A673 (cell line): ENCODE measurements around the gene BEST2. TPM values are rescaled to one million over a fixed set of nuclear protein-coding genes. Genes with fewer than 3 reads are reported as not detected.

Experiments used
- BruUV-seq: library from RNA; stranded (reverse); fragments of 400-500 nt; replicated peaks from 2 replicates; lab custom pipeline; 2021; lab: Mats Ljungman, UMichigan
- CTCF ChIA-PET: fragments of 300-600 bp; sonication (Branson Sonifier 250); formaldehyde crosslinking; loops from one replicate; lab custom pipeline; 2022; ENCODE audit warnings: antibody characterized with exemption; lab: Charles Lee
- POLR2A ChIA-PET: fragments of 300-600 bp; sonication (Branson Sonifier 250); formaldehyde crosslinking; loops from one replicate; lab custom pipeline; 2022; ENCODE audit warnings: antibody characterized with exemption; ENCODE audit not compliant: low non-redundant PET; lab: Charles Lee
- DNase-seq: peaks from one replicate; pipeline ENCODE4 v3.0.0-alpha.2; 2015; ENCODE audit warnings: low spot score
- H3K27ac ChIP-seq: fragments of 200-600 bp; sonication (generic); 2 replicates; pipeline ENCODE4 v1.5.1; 2016; ENCODE audit warnings: mixed run types, low read depth, mild to moderate bottlenecking, mixed read lengths, antibody characterized with exemption, low read length; ENCODE audit not compliant: poor library complexity, severe bottlenecking
- H3K27me3 ChIP-seq: fragments of 200-600 bp; sonication (generic); replicated peaks from 2 replicates; pipeline ENCODE4 v1.6.1; 2017; ENCODE audit warnings: mixed run types, low read depth, mild to moderate bottlenecking, mixed read lengths, antibody characterized with exemption, low read length; ENCODE audit not compliant: insufficient read depth, poor library complexity
- H3K36me3 ChIP-seq: fragments of 200-600 bp; sonication (generic); 2 replicates; pipeline ENCODE4 v1.6.1; 2016; ENCODE audit warnings: mixed run types, mild to moderate bottlenecking, mixed read lengths, antibody characterized with exemption, low read length; ENCODE audit not compliant: insufficient read depth, poor library complexity, severe bottlenecking
- H3K4me1 ChIP-seq: fragments of 200-600 bp; sonication (generic); 2 replicates; pipeline ENCODE4 v1.6.1; 2017; ENCODE audit warnings: mixed run types, mild to moderate bottlenecking, mixed read lengths, antibody characterized with exemption, low read length; ENCODE audit not compliant: insufficient read depth, poor library complexity, severe bottlenecking
- H3K4me3 ChIP-seq: fragments of 200-600 bp; sonication (generic); 2 replicates; pipeline ENCODE4 v1.5.1; 2016; ENCODE audit warnings: low read depth, mixed run types, mild to moderate bottlenecking, mixed read lengths, low read length; ENCODE audit not compliant: poor library complexity, severe bottlenecking
- H3K9me3 ChIP-seq: fragments of 200-600 bp; sonication (generic); 2 replicates; pipeline ENCODE4 v1.6.1; 2016; ENCODE audit warnings: mixed run types, low read depth, mild to moderate bottlenecking, mixed read lengths, antibody characterized with exemption, low read length; ENCODE audit not compliant: poor library complexity, severe bottlenecking
- EZH2 ChIP-seq: fragments of 200-600 bp; sonication (generic); IDR thresholded peaks from 2 replicates; pipeline ENCODE4 v1.6.1; 2017; ENCODE audit warnings: borderline replicate concordance, low read depth, mild to moderate bottlenecking, mixed read lengths, antibody characterized with exemption, low read length; ENCODE audit not compliant: poor library complexity, severe bottlenecking
- intact Hi-C: fragments of 100-400 bp; cut with micrococcal nuclease; formaldehyde crosslinking; loops from one replicate; pipeline ENCODE4 v1.10.0; 2022; ENCODE audit not compliant: unreplicated experiment
- total RNA-seq: library from RNA; stranded (reverse); gene quantifications from 2 replicates; pipeline ENCODE4 v1.2.3, GENCODE V29; 2021
- TF ChIP-seq, protein P1 (sequence below): fragments of 300-800, 200-600 bp; sonication (generic); conservative IDR thresholded peaks from 2 replicates; pipeline ENCODE4 v1.5.1; 2017; ENCODE audit warnings: low read depth, mild to moderate bottlenecking, antibody characterized with exemption, low read length, moderate library complexity, mixed read lengths

The BEST2 gene
- total RNA-seq, 1 experiment from 2014 or later = not detected

DNA sequence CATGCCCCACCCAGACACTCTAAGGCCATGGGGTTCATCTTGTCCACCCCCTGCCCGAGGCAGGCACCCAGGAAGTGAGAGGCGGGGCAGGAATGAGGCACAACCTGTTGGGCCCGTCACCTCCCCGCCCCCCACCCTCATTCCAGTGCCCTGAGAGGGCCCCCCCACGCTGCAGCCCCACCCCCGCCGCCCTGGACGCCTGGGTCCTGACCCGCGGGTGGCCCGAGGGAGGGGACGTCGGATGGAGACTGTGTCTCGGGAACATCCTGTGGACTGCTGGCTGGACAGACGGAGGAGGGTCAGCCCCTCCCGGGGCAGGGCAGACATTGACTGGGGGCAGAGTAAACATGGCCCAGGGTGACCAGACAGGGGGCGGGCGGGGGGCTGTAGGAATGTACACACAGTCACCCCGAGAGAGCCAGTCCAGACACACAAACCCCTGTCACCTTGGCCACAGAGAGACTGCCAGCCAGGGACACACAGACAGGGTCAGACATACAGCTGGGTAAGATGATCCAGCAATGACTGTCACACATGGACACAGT is 32.3 kb downstream of the BEST2 start:
- no peak overlapping the region for H3K4me3 ChIP-seq
- H3K9me3 ChIP-seq = no peaks in the 10 kb centered on the region
- DNase-seq = no peak
- POLR2A ChIA-PET = no interaction called here
- H3K27me3 ChIP-seq = no peaks in the 10 kb centered on the region
- H3K27ac ChIP-seq = peak overlapping the region; percentile 96
- CTCF ChIA-PET = no interaction called here
- H3K36me3 ChIP-seq = no peaks in the 10 kb centered on the region
- TF ChIP-seq, protein P1, sequence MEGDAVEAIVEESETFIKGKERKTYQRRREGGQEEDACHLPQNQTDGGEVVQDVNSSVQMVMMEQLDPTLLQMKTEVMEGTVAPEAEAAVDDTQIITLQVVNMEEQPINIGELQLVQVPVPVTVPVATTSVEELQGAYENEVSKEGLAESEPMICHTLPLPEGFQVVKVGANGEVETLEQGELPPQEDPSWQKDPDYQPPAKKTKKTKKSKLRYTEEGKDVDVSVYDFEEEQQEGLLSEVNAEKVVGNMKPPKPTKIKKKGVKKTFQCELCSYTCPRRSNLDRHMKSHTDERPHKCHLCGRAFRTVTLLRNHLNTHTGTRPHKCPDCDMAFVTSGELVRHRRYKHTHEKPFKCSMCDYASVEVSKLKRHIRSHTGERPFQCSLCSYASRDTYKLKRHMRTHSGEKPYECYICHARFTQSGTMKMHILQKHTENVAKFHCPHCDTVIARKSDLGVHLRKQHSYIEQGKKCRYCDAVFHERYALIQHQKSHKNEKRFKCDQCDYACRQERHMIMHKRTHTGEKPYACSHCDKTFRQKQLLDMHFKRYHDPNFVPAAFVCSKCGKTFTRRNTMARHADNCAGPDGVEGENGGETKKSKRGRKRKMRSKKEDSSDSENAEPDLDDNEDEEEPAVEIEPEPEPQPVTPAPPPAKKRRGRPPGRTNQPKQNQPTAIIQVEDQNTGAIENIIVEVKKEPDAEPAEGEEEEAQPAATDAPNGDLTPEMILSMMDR = no peak
- TF ChIP-seq EZH2 = no peak
- BruUV-seq = no TSS peak
- H3K4me1 ChIP-seq = peaks cover 51% of the 10 kb centered on the region
- intact Hi-C loops = no loop called here

DNA sequence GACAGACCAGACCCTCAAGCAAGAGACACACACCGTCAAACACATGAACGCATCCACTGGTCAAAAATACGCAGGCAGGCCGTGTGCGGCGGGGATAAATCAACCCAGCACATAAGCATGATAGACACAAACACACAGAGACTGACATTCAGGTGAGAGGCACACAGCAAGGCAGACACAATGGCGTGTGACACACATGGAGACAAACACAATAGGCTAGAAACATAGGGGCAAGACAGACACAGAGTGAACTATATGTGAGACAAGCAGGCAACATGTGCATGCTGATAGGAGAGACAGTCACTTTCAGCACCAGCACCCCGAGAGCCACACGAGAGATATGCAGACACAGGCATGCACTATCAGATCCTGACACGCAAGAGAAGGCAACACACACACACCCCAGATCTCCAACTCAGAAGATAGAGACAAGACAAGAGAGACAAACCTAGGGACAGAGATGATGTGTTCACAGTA is 32.8 kb downstream of the BEST2 start:
- H3K36me3 ChIP-seq = no peaks in the 10 kb centered on the region
- H3K9me3 ChIP-seq = no peaks in the 10 kb centered on the region
- BruUV-seq = no TSS peak
- intact Hi-C loops = no loop called here
- DNase-seq = no peak
- no peaks in the 10 kb centered on the region for H3K27me3 ChIP-seq
- H3K4me3 ChIP-seq = no peak overlapping the region
- peak overlapping the region; percentile 96 for H3K27ac ChIP-seq
- ChIA-PET POLR2A (no interaction called here), CTCF (no interaction called here)
- H3K4me1 ChIP-seq = peaks cover 51% of the 10 kb centered on the region
- no peak for TF ChIP-seq EZH2
- TF ChIP-seq, protein P1 = no peak

DNA sequence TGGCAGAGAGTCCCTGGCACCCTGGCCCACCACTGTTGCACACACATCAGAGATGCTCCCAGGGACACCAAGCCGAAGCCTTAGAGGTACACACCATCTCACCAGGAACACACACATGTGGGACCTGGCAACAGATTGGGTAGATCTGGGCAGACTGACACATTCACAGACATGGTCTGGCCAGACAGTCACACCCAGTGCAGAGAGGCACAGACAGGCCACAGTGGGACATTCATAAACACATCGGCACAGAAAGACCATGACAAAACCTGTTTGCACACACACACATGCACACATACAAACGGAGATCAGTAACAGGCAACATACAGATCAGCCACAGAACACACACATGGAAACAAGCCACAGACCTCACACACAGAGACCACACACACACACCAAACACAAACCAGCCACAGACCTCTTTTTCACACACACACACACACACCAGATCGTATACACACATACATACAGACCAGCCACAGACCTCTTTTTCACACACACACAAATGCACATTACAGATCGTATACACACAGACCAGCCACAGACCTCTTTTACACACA is 33.4 kb downstream of the BEST2 start:
- ChIA-PET CTCF (no interaction called here), POLR2A (no interaction called here)
- TF ChIP-seq EZH2 = no peak
- TF ChIP-seq, protein P1 = no peak
- H3K27me3 ChIP-seq = no peaks in the 10 kb centered on the region
- no peaks in the 10 kb centered on the region for H3K36me3 ChIP-seq
- H3K4me3 ChIP-seq = no peak overlapping the region
- H3K9me3 ChIP-seq = no peaks in the 10 kb centered on the region
- peak overlapping the region; percentile 96 for H3K27ac ChIP-seq
- BruUV-seq = no TSS peak
- intact Hi-C loops = no loop called here
- H3K4me1 ChIP-seq = peaks cover 49% of the 10 kb centered on the region
- DNase-seq = no peak
